K562 (cell line): ENCODE measurements around the gene TMEM135. TPM values are rescaled to one million over a fixed set of nuclear protein-coding genes. Genes with fewer than 3 reads are reported as not detected.
A peak's percentile ranks its signal among the peaks of the same experiment; 100 is the strongest.

Experiments used
- BCLAF1 ChIP-seq, 2 experiments: fragments of 450-650 bp in 1 of 2; IDR thresholded peaks; 2 replicates each; pipeline ENCODE4 v1.6.1; 2011 to 2017; ENCODE audit warnings: low read depth in 2 of 2, antibody characterized with exemption in 1 of 2, borderline replicate concordance in 1 of 2, low read length in 1 of 2, mild to moderate bottlenecking in 1 of 2, mixed read lengths in 1 of 2; ENCODE audit not compliant: control insufficient read depth in 1 of 2
- CREB1 ChIP-seq, 2 experiments: sonication (generic) in 1 of 2; formaldehyde crosslinking in 1 of 2; IDR thresholded peaks; 2 replicates each; pipeline versions ENCODE4 v1.6.1 to v1.8.0; 2012 to 2022; ENCODE audit warnings: inconsistent platforms in 1 of 2, mild to moderate bottlenecking in 1 of 2, missing genetic modification reagents in 1 of 2, moderate library complexity in 1 of 2
- ELF4 ChIP-seq: fragments of 450-650 bp; formaldehyde crosslinking; IDR thresholded peaks from 2 replicates; pipeline ENCODE4 v1.4.0; 2022; ENCODE audit warnings: missing genetic modification characterization
- FUS ChIP-seq: fragments of 200-400 bp; formaldehyde crosslinking; optimal IDR thresholded peaks from 2 replicates; pipeline ENCODE3; 2017; ENCODE audit warnings: low read depth, low read length
- KAT2B ChIP-seq: IDR thresholded peaks from one replicate; pipeline ENCODE4 v1.6.1; 2012; ENCODE audit warnings: low read depth, mild to moderate bottlenecking, control low read depth, inconsistent platforms, low read length, moderate library complexity
- KHSRP ChIP-seq: fragments of 450-650 bp; IDR thresholded peaks from 2 replicates; pipeline ENCODE4 v1.6.1; 2017
- KLF10 ChIP-seq: fragments of 250-450 bp; sonication (Bioruptor Pico); IDR thresholded peaks from 2 replicates; pipeline ENCODE4 v1.6.1; 2021; ENCODE audit warnings: matching md5 sums
- MCM5 ChIP-seq: fragments of 450-650 bp; IDR thresholded peaks from 2 replicates; pipeline ENCODE4 v1.6.1; 2016; ENCODE audit warnings: low read depth
- NCOA6 ChIP-seq: fragments of 450-650 bp; IDR thresholded peaks from 2 replicates; pipeline ENCODE4 v1.6.1; 2017; ENCODE audit warnings: mild to moderate bottlenecking
- SIRT6 ChIP-seq: IDR thresholded peaks from one replicate; pipeline ENCODE4 v1.6.1; 2012; ENCODE audit warnings: low read depth, mild to moderate bottlenecking, control low read depth, inconsistent platforms, low read length, moderate library complexity
- ZEB2 ChIP-seq: fragments of 450-650 bp; IDR thresholded peaks from 2 replicates; pipeline ENCODE4 v1.6.1; 2016
- ZKSCAN1 ChIP-seq: fragments of 150-350 bp; IDR thresholded peaks from 2 replicates; pipeline ENCODE4 v1.6.1; 2016; ENCODE audit warnings: low read depth, low read length
- ZNF134 ChIP-seq: fragments of 250-450 bp; sonication (Bioruptor Pico); conservative IDR thresholded peaks from 2 replicates; pipeline ENCODE4 v1.4.0; 2020
- ZNF696 ChIP-seq: fragments of 250-450 bp; sonication (Bioruptor Pico); conservative IDR thresholded peaks from 2 replicates; pipeline ENCODE4 v1.4.0; 2020; ENCODE audit warnings: mild to moderate bottlenecking, moderate library complexity
- ZNF707 ChIP-seq: fragments of 250-450 bp; sonication (Bioruptor Pico); conservative IDR thresholded peaks from 2 replicates; pipeline ENCODE4 v1.8.0; 2022; ENCODE audit warnings: inconsistent platforms, mild to moderate bottlenecking, moderate library complexity
- polyA plus RNA-seq, 8 experiments: library from polyadenylated mRNA; depleted of rRNA in 4 of 8; stranded (reverse) in 5 of 8; unstranded in 3 of 8; fragments of >200 nt; fragmentation: Nextera tagmentation in 2 of 8; fragmentation: Illumina TruSeq in 1 of 8; extraction: Ambion mirVana in 2 of 8; extraction: Trizol in 1 of 8; gene quantifications; 2 replicates each; pipeline versions ENCODE4 v1.2.1 to v1.2.3, GENCODE V29; 2011 to 2014; ENCODE audit warnings: inconsistent platforms in 1 of 8, missing spikeins in 1 of 8
- total RNA-seq, 7 experiments: library from RNA; depleted of rRNA in 6 of 7; stranded (reverse); fragments of >200 nt in 6 of 7; fragmentation: Illumina TruSeq in 2 of 7; extraction: Trizol in 2 of 7; gene quantifications; 2 replicates each; pipeline versions ENCODE4 v1.2.1 to v1.2.3, GENCODE V29; 2011 to 2021; ENCODE audit warnings: low replicate concordance in 1 of 7
- TF ChIP-seq, protein P1 (sequence below): fragments of 450-650 bp; IDR thresholded peaks from 2 replicates; pipeline ENCODE4 v1.6.1; 2017; ENCODE audit warnings: antibody characterized with exemption, mild to moderate bottlenecking
- TF ChIP-seq, protein P2 (sequence below), 2 experiments: fragments of 450-650 bp in 1 of 2; sonication (generic) in 1 of 2; formaldehyde crosslinking; conservative IDR thresholded peaks; 2 replicates each; pipeline versions ENCODE4 v1.4.0 to v1.8.1; 2020 to 2022; ENCODE audit warnings: mild to moderate bottlenecking in 1 of 2, missing genetic modification reagents in 1 of 2
- TF ChIP-seq, protein P3 (sequence below): sonication (generic); formaldehyde crosslinking; IDR thresholded peaks from 2 replicates; pipeline ENCODE4 v1.8.1; 2023; ENCODE audit warnings: mild to moderate bottlenecking, missing genetic modification reagents

Gene TMEM135
- total and polyA plus RNA-seq, 9 of the 15 experiments (the other 6 are each of a cell fraction or from before 2014, with no cell fraction given) = 17.3 to 53.6 (median 24.9) TPM

DNA sequence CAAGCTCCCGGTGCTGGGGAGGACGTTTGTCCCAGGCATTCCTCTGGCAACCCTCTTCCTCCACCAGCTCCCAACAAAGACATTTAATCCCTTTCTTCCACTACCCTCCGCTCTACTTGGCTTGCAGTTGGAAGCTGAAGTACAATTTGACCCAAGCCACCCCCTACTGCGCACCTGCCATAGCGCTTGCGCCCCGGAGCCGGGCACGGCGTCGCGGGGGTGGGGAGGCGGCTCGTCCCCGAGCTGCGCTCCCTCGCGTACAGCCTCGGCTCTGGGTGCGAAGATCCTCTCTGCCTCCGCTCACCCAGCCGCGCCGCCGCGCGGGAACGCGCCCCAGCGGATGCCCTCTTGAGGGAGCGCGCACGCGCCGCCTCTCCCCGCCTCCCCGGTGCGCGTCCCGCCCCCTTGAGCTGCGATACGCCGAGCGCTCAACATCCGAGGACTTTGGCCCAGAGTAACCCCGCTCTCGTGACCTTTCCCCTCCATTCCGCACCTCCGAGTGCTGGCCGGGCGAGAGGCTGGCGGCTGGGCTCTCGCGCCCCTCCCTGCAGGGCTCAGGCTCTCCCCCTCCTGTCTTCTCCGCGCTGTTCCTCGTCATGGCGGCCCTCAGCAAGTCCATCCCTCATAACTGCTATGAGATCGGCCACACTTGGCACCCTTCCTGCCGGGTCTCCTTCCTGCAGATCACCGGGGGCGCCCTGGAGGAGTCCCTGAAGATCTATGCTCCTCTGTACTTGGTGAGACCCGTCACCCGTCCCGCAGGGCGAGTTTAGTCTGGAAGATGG is at the start of gene TMEM135 (continued):
- TF ChIP-seq, protein P1, sequence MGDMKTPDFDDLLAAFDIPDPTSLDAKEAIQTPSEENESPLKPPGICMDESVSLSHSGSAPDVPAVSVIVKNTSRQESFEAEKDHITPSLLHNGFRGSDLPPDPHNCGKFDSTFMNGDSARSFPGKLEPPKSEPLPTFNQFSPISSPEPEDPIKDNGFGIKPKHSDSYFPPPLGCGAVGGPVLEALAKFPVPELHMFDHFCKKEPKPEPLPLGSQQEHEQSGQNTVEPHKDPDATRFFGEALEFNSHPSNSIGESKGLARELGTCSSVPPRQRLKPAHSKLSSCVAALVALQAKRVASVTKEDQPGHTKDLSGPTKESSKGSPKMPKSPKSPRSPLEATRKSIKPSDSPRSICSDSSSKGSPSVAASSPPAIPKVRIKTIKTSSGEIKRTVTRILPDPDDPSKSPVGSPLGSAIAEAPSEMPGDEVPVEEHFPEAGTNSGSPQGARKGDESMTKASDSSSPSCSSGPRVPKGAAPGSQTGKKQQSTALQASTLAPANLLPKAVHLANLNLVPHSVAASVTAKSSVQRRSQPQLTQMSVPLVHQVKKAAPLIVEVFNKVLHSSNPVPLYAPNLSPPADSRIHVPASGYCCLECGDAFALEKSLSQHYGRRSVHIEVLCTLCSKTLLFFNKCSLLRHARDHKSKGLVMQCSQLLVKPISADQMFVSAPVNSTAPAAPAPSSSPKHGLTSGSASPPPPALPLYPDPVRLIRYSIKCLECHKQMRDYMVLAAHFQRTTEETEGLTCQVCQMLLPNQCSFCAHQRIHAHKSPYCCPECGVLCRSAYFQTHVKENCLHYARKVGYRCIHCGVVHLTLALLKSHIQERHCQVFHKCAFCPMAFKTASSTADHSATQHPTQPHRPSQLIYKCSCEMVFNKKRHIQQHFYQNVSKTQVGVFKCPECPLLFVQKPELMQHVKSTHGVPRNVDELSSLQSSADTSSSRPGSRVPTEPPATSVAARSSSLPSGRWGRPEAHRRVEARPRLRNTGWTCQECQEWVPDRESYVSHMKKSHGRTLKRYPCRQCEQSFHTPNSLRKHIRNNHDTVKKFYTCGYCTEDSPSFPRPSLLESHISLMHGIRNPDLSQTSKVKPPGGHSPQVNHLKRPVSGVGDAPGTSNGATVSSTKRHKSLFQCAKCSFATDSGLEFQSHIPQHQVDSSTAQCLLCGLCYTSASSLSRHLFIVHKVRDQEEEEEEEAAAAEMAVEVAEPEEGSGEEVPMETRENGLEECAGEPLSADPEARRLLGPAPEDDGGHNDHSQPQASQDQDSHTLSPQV = peak; percentile 56; the same call in 1 of the 2 replicates
- TF ChIP-seq, protein P2, sequence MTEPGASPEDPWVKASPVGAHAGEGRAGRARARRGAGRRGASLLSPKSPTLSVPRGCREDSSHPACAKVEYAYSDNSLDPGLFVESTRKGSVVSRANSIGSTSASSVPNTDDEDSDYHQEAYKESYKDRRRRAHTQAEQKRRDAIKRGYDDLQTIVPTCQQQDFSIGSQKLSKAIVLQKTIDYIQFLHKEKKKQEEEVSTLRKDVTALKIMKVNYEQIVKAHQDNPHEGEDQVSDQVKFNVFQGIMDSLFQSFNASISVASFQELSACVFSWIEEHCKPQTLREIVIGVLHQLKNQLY (CRISPR knock-in tag; conservative IDR thresholded peaks at IDR 0.05) = no peak
- no peak for TF ChIP-seq MCM5
- no peak for TF ChIP-seq SIRT6
- TF ChIP-seq ZEB2 = 0 out of 2 replicates have a peak, but pooled peaks have one; percentile 1
- no peak for TF ChIP-seq ZNF707 (CRISPR knock-in tag)
- no peak for TF ChIP-seq FUS
- no peak for TF ChIP-seq ZKSCAN1
- no peak for TF ChIP-seq ZNF696 (CRISPR knock-in tag)
- no peak; the same call in 1 of the 2 replicates for TF ChIP-seq ELF4 (CRISPR knock-in tag)
- TF ChIP-seq NCOA6 = no peak
- no peak for TF ChIP-seq ZNF134
- no peak for TF ChIP-seq BCLAF1 (IDR thresholded peaks at IDR 0.05; ENCODE audit: borderline replicate concordance in 1 of 2, control insufficient read depth in 1 of 2, low read depth in 2 of 2, low read length in 1 of 2)
- 0 out of 2 replicates have a peak, but pooled peaks have one; percentile 54 for TF ChIP-seq CREB1 (IDR thresholded peaks at IDR 0.05)
- no peak for TF ChIP-seq CREB1 (CRISPR knock-in tag; IDR thresholded peaks at IDR 0.05)
- TF ChIP-seq, protein P3, sequence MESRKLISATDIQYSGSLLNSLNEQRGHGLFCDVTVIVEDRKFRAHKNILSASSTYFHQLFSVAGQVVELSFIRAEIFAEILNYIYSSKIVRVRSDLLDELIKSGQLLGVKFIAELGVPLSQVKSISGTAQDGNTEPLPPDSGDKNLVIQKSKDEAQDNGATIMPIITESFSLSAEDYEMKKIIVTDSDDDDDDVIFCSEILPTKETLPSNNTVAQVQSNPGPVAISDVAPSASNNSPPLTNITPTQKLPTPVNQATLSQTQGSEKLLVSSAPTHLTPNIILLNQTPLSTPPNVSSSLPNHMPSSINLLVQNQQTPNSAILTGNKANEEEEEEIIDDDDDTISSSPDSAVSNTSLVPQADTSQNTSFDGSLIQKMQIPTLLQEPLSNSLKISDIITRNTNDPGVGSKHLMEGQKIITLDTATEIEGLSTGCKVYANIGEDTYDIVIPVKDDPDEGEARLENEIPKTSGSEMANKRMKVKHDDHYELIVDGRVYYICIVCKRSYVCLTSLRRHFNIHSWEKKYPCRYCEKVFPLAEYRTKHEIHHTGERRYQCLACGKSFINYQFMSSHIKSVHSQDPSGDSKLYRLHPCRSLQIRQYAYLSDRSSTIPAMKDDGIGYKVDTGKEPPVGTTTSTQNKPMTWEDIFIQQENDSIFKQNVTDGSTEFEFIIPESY (CRISPR knock-in tag) = peak; percentile 63
- TF ChIP-seq KLF10 (CRISPR knock-in tag) = no peak
- TF ChIP-seq KAT2B = no peak
- TF ChIP-seq KHSRP = no peak
